ENCODE results near the gene SLC47A2. TPM values are rescaled to one million over a fixed set of nuclear protein-coding genes. Genes with fewer than 3 reads are reported as not detected.

SLC47A2 gene
- total and polyA plus RNA-seq, 2 experiments from 2014 or later = not detected

DNA sequence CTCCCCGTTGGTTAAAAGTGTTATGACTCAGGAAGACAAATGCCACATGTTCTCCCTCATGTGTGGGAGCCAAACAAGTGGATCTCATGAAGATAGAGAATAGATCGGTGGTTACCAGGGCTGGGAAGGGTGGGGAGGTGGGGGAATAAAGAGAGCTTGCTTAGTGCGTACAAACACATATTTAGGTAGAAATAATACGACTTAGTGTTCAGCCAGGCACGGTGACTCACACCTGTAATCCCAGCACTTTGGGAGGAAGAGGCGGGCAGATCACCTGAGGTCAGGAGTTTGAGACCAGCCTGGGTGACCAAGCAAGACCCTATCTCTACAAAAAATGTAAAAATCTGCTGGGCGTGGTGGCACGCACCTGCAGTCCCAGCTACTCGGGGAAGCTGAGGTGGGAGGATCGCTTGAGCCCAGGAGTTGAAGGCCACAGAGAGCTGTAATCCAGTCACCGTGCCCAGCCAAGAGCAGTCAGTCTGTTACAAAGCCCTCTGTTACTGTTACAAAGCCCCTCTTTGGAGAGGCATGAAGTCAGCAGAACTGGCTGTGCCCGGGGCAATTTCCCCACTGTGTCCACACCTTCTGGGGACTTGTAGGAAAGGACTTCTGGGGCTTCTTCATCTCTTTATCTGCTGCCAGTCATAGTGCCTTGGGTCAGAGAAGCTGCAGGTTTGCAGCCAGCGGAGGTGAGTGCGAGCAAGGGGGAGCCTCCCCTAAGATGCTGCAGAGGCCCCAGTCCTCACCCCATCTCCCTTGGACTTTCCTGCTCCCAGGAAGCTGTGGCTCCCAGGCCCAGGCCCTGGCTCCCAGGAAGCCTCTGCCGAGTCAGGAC, 36.0 kb upstream of the SLC47A2 start:
- H3K36me3 Mint-ChIP-seq (ENCODE audit: low read depth) = no peaks in the 10 kb centered on the region
- H3F3A ChIP-seq (replicated peaks; ENCODE audit: low read depth) = no peaks in the 10 kb centered on the region
- DNase-seq (ENCODE audit: low spot score) (no peak), ATAC-seq (no peak)
- H3K4me1 Mint-ChIP-seq = peaks cover 15% of the 10 kb centered on the region
- no peaks in the 10 kb centered on the region for H3K9me2 ChIP-seq (ENCODE audit: insufficient read depth)
- no peak overlapping the region for H3K4me3 ChIP-seq
- no peak overlapping the region for H3K27ac ChIP-seq (ENCODE audit: low read depth)
- peaks cover 6% of the 10 kb centered on the region for H3K27me3 Mint-ChIP-seq (ENCODE audit: insufficient read depth, low read depth, poor library complexity)
- peak overlapping the region; percentile 80; the same call in 1 of the 2 replicates for H3K27ac Mint-ChIP-seq
- H4K20me1 ChIP-seq (replicated peaks; ENCODE audit: insufficient read depth) = no peaks in the 10 kb centered on the region
- H3K4me1 ChIP-seq (ENCODE audit: insufficient read depth) = 0 out of 2 replicates have a peak, but pooled peaks cover 6% of the 10 kb centered on the region
- H3K27me3 ChIP-seq (ENCODE audit: insufficient read depth) = no peaks in the 10 kb centered on the region
- H2AFZ ChIP-seq = peak overlapping the region; percentile 23; the same call in 1 of the 2 replicates
- H3K79me2 ChIP-seq (replicated peaks; ENCODE audit: insufficient read depth) = no peaks in the 10 kb centered on the region
- no peaks in the 10 kb centered on the region for H3K36me3 ChIP-seq (ENCODE audit: insufficient read depth)
- H3K4me2 ChIP-seq = no peak overlapping the region
- no peaks in the 10 kb centered on the region for H3K9me3 Mint-ChIP-seq
- no peak overlapping the region for H3K4me3 Mint-ChIP-seq
- TF ChIP-seq ZNF114 (CRISPR knock-in tag; IDR thresholded peaks at IDR 0.05) (no peak), CREB1 (CRISPR knock-in tag; IDR thresholded peaks at IDR 0.05; ENCODE audit: low read depth) (no peak), EZH2 (IDR thresholded peaks at IDR 0.05; ENCODE audit: low read depth, unreplicated experiment) (no peak), ZNF331 (CRISPR knock-in tag; IDR thresholded peaks at IDR 0.05; ENCODE audit: low read depth) (no peak), JUNB (IDR thresholded peaks at IDR 0.05; ENCODE audit: unreplicated experiment) (no peak), POLR2AphosphoS5 (IDR thresholded peaks at IDR 0.05; ENCODE audit: low read depth) (no peak), STAT1 (IDR thresholded peaks at IDR 0.05; ENCODE audit: unreplicated experiment) (no peak), EZH2phosphoT487 (IDR thresholded peaks at IDR 0.05; ENCODE audit: unreplicated experiment) (no peak), NANOG (IDR thresholded peaks at IDR 0.05; ENCODE audit: borderline replicate concordance) (no peak)
- TF ChIP-seq, protein P1, sequence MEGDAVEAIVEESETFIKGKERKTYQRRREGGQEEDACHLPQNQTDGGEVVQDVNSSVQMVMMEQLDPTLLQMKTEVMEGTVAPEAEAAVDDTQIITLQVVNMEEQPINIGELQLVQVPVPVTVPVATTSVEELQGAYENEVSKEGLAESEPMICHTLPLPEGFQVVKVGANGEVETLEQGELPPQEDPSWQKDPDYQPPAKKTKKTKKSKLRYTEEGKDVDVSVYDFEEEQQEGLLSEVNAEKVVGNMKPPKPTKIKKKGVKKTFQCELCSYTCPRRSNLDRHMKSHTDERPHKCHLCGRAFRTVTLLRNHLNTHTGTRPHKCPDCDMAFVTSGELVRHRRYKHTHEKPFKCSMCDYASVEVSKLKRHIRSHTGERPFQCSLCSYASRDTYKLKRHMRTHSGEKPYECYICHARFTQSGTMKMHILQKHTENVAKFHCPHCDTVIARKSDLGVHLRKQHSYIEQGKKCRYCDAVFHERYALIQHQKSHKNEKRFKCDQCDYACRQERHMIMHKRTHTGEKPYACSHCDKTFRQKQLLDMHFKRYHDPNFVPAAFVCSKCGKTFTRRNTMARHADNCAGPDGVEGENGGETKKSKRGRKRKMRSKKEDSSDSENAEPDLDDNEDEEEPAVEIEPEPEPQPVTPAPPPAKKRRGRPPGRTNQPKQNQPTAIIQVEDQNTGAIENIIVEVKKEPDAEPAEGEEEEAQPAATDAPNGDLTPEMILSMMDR (conservative IDR thresholded peaks at IDR 0.05; ENCODE audit: low read depth in 2 of 2) = no peak
- TF ChIP-seq, protein P2, sequence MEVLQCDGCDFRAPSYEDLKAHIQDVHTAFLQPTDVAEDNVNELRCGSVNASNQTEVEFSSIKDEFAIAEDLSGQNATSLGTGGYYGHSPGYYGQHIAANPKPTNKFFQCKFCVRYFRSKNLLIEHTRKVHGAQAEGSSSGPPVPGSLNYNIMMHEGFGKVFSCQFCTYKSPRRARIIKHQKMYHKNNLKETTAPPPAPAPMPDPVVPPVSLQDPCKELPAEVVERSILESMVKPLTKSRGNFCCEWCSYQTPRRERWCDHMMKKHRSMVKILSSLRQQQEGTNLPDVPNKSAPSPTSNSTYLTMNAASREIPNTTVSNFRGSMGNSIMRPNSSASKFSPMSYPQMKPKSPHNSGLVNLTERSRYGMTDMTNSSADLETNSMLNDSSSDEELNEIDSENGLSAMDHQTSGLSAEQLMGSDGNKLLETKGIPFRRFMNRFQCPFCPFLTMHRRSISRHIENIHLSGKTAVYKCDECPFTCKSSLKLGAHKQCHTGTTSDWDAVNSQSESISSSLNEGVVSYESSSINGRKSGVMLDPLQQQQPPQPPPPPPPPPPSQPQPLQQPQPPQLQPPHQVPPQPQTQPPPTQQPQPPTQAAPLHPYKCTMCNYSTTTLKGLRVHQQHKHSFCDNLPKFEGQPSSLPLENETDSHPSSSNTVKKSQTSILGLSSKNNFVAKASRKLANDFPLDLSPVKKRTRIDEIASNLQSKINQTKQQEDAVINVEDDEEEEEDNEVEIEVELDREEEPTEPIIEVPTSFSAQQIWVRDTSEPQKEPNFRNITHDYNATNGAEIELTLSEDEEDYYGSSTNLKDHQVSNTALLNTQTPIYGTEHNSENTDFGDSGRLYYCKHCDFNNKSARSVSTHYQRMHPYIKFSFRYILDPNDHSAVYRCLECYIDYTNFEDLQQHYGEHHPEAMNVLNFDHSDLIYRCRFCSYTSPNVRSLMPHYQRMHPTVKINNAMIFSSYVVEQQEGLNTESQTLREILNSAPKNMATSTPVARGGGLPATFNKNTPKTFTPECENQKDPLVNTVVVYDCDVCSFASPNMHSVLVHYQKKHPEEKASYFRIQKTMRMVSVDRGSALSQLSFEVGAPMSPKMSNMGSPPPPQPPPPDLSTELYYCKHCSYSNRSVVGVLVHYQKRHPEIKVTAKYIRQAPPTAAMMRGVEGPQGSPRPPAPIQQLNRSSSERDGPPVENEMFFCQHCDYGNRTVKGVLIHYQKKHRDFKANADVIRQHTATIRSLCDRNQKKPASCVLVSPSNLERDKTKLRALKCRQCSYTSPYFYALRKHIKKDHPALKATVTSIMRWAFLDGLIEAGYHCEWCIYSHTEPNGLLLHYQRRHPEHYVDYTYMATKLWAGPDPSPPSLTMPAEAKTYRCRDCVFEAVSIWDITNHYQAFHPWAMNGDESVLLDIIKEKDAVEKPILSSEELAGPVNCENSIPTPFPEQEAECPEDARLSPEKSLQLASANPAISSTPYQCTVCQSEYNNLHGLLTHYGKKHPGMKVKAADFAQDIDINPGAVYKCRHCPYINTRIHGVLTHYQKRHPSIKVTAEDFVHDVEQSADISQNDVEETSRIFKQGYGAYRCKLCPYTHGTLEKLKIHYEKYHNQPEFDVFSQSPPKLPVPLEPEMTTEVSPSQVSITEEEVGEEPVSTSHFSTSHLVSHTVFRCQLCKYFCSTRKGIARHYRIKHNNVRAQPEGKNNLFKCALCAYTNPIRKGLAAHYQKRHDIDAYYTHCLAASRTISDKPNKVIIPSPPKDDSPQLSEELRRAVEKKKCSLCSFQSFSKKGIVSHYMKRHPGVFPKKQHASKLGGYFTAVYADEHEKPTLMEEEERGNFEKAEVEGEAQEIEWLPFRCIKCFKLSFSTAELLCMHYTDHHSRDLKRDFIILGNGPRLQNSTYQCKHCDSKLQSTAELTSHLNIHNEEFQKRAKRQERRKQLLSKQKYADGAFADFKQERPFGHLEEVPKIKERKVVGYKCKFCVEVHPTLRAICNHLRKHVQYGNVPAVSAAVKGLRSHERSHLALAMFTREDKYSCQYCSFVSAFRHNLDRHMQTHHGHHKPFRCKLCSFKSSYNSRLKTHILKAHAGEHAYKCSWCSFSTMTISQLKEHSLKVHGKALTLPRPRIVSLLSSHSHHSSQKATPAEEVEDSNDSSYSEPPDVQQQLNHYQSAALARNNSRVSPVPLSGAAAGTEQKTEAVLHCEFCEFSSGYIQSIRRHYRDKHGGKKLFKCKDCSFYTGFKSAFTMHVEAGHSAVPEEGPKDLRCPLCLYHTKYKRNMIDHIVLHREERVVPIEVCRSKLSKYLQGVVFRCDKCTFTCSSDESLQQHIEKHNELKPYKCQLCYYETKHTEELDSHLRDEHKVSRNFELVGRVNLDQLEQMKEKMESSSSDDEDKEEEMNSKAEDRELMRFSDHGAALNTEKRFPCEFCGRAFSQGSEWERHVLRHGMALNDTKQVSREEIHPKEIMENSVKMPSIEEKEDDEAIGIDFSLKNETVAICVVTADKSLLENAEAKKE (CRISPR knock-in tag; IDR thresholded peaks at IDR 0.05) = no peak
- TF ChIP-seq, protein P3, sequence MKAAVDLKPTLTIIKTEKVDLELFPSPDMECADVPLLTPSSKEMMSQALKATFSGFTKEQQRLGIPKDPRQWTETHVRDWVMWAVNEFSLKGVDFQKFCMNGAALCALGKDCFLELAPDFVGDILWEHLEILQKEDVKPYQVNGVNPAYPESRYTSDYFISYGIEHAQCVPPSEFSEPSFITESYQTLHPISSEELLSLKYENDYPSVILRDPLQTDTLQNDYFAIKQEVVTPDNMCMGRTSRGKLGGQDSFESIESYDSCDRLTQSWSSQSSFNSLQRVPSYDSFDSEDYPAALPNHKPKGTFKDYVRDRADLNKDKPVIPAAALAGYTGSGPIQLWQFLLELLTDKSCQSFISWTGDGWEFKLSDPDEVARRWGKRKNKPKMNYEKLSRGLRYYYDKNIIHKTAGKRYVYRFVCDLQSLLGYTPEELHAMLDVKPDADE (IDR thresholded peaks at IDR 0.05) = no peak
